Embryonic facial prominence (tissue), 1 donor: ENCODE data around the gene TYW5.
A peak's percentile ranks its signal among the peaks of the same experiment; 100 is the strongest.
"Not testable (repeated sequence)": the region's sequence is repeated elsewhere in the genome, so short reads cannot be mapped to it uniquely, and the experiment has no call there.

Experiments
- DNase-seq: peaks from one replicate; pipeline ENCODE4 v3.0.0-alpha.2; 2016; ENCODE audit errors: extremely low spot score

The TYW5 gene

DNA sequence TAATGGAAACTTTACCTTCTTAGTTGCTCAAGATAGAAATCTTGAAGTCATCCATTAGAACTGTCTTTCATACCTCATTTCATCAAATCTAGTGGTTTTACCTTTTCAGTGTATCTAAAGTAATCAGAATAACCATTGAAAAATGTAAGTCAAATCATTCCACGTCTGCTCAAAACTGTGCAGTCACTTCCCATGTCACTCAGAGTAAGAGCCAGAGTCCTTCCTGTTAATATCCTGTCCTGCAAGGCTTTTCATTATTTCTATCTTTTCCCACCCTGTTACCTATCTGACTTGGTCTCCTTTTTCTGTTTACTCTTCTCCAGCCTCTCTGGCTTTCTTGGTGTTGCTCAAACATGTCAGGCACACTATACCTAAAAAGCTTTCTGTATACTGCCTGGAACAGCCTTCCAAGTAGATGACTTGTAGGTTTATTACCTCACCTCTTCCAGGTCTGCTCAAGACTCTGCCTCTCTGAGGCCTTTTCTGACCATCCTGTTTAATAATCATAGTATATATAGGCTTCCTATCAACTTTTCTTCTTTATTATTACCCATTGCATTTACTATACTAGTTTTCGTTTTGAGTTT is 40.8 kb downstream of the TYW5 start:
- DNase-seq = no peak

DNA sequence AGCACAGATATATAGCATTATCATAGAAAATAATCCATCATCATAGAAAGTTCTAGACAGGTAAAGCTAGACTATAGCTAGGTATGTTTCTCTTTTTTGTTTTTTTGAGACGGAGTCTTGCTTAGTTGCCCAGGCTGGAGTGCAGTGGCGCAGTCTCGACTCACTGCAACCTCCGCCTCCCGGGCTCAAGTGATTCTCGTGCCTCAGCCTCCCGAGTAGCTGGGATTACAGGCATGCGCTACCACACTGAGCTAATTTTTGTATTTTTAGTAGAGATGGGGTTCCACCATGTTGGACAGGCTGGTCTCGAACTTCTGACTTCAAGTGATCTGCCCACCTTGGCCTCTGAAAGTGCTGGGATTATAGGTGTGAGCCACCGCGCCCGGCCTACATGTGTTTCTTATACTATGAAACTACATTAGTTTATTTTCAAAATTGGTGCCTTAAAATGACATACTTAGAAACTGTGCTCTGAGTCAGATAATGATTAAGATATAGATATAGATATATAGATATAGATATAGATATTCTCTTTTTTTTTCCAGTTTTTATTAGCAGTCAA is 42.7 kb downstream of the TYW5 start:
- not testable (repeated sequence) for DNase-seq

DNA sequence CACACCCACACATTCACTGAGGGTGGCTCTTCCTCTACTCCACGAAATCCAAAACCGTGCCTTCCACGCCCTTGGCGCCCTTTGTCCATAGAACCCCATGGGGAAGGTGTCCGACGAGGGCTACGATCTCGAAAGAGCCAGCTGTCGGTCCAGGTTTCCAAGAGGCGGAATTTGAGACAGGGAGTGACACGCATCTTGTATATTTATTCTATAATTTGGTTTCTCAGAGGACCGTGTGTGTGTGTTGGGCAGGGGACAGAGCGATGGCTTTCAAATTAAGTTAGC is 43.5 kb downstream of the TYW5 start:
- no peak for DNase-seq

DNA sequence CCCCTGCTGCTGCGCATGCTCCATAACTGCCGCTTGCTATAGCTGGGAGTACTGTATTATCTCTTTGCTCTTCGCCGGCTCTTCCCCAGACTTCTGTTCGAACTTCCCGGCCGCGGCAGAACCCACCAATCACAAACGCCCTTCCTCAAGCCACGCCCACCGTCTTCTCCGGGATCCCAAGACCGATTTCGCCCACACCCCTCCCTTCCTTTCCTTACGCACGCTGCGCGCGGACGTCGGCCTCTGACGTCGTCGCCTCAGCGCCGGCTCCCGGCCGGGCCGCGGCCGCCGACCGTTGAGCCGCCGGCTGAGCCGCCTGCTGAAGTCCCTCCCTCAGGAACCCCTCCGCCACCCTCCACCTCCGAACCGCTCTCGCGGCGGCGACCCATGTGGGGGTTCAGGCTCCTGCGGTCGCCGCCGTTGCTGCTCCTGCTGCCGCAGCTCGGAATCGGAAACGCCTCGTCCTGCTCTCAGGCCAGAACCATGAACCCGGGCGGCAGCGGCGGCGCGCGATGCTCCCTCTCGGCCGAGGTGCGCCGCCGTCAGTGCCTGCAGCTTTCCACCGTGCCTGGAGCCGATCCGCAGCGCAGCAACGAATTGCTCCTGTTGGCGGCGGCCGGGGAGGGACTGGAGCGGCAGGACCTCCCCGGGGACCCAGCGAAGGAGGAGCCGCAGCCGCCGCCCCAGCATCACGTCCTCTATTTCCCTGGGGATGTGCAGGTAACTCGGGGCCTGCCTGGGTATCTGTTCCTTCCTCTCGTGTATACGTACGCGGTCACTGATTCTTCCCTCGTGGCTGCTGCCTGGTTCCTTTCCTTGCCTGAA is 44.0 kb downstream of the TYW5 start, which contains the start of gene C2orf69:
Gene C2orf69, plus strand, starts transcription at position 242 of the 825 bp plus-strand sequence. Its CDS starts 146 bp downstream, at position 388.
- peak; percentile 98 for DNase-seq

DNA sequence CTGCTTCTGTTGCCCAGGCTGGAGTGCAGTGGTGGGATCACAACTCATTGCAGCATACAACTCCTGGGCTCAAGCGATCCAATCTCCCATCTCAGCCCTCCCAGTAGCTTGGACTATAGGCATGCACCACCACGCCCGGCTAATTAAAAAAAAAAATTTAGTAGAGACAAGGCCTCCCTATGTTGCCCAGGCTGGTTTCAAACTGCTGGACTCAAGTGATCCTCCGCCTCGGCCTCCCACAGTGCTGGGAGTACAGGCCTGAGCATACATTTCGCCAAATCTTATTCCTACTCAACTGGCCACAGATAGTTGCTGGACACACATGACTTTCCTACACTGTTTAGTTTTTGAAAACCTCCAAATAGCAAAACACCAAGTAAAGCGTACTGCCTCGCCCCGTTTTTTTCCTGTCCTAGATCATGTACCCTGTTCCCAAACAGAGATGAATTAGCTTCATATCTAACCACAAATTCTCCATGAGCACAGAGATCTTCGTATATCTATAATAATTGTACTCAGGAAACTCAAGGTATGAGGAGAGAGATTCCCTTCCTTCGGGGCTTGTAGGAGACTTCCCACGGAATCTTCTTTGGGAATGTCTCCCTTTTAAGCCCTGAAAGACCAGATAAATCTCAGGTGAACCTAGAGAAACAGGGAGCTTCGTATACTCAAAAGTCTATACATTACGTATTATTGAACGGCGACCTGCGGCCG is 44.8 kb downstream of the TYW5 start:
- no peak for DNase-seq

DNA sequence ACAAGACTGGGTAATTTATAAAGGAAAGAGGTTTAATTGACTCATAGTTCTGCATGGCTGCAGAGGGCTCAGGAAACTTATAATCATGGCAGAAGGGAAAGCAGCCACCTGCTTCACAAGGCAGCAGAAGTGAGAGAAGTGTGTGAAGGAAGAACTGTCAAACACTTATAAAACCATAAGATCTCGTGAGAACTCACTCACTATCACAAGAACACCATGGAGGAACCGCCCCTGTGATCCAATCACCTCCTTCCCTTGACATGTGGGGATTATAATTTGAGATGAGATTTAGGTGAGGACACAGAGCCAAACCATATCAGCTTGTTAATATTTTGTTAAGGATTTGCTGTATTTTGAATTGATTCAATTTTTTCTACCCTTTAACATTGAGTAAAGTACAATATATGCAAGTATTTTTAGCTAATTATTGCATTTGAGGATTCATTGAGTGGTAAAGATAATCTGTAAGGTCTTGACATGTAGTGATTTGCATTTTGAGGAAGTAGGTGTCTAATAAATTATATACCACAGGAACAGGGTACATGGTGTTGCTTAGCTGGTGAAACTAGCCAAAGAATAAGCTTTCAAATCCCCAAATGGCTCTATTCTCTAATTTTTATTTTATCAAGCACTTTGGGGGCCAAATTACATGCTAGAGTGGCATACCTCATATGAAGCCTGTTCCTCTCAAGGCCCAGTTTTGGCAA is 48.1 kb downstream of the TYW5 start:
- DNase-seq = no peak

DNA sequence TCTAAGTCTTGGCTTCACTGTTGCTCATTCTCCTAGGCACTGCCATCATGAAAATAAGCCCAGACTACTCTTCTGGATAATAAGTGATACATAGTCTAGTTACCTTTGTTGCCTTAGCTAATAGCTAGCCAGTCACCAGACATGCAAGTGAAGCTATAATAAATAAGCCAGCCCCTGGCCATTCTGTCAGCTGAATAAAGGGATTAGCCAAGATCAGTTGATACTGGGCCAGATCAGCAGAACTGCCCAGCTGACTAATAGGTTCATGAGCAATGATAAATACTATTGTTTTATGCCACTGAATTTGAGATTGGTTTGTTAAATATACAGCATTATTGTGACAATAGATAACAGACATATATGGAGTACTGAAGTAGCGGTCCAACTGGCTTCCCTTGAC is 52.2 kb downstream of the TYW5 start:
- DNase-seq = no peak

DNA sequence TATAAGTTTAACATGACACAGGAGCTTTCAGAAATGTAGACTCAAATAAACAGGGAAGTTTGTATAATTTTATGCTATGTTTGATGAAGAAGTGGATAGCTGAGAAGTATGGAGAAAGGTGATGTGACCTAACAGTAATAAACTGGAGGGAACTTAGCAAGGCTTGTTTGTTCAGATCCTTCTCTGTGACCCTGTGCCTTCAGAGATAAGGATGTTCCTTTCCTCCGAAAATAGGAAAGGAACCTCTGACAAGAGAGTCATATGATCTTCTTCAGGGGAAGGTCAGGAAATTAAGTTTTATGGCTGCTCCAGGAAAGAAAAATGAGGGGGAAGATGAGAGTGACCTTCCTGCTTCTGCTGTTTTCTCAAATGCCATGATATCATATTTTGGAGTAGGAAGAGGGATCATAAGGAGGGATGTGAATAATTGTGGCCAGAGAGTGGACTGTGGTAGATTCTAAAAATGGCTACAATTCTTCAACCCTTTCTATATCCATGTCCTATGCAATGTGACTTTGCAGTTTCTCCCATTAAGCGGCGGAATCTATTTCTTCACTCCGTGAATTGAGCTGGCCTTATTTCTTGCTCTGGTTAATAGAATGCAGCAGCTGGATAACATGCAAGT is 52.7 kb downstream of the TYW5 start:
- DNase-seq = no peak

DNA sequence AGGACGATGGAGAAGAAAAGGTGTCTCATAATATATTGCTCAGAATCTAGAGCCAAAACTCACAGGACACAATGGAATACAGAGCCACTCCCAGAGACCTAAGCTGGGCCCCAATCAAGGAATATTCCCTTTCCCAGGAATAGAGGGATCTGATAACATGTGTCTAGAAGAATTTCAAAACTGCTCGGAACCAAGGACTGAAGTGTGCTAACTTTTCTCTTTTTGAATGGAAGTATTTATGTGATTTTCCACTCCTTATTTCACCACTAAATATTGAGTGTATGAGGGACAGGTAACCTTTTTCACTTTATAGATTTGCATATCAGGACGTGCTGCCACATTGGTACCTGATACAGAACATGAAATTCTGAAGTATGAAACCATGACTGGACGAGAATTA is 53.3 kb downstream of the TYW5 start:
- DNase-seq = no peak

DNA sequence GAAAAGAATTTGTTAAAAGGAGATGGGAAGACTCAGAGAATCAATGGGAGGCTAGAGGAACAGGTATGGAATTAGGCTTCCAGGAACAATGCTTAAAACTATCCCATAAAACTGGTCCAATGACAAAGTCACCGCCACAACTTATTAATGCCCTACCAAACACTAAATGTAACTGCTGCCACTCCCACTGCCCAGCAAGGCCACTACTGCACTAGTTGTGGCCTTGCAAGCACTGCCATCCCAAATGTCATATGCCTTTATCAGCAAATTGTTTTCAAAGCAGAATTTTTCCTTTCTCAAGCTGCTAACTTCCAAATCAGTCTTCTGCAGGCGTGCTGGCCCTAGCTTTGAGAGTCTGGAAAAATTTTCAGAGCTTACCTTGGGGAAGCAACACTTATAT is 58.7 kb downstream of the TYW5 start:
- DNase-seq = no peak

DNA sequence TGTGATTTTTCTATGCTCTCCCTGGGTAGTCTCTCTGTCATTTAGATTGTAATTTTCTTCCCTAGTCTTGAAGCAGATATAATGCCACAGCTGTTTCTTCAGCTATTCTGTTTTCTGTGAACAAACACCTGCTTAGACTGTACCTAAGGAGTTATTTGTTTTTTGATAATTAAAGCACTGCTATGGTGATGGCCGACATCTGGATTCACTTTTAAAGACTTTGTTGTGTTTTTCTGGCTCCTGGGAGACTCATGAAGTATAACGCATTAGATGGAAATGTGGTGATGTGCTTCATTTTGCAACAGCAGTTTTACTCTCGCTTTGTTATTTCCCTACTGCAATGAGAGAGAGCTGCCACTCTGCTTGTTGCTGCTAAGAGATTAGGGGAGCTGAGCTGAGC is 59.9 kb downstream of the TYW5 start:
- no peak for DNase-seq

DNA sequence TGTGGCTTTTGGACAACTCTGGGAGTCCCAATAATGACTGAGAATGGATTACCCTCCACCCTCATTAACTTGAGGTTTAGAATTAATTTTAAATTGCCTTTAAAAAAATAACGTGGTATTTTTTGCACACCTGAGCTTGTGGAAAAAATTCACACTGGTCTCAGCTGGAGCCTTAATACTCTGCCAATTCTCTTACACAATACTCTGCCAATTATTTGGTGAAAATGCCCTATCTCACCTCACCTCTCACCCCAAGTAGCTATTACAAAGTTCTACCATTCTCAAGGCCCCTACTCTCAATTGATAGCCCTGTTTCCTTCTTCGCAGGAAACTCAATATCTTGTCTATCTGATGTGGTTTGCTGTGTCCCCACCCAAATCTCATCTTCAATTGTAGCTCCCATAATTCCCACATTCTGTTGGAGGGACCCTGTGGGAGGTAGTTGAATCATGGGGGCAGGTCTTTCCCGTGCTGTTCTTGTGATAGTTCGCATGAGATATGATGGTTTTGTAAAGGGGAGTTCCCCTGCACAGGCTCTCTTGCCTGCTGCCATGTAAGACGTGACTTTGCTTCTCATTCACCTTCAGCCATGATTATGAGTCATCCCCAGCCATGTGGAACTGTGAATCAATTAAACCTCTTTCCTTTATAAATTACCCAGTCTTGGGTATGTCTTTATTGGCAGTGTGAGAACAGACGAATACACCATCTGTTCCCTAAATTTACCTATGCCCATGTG is 71.6 kb downstream of the TYW5 start:
- DNase-seq = no peak

DNA sequence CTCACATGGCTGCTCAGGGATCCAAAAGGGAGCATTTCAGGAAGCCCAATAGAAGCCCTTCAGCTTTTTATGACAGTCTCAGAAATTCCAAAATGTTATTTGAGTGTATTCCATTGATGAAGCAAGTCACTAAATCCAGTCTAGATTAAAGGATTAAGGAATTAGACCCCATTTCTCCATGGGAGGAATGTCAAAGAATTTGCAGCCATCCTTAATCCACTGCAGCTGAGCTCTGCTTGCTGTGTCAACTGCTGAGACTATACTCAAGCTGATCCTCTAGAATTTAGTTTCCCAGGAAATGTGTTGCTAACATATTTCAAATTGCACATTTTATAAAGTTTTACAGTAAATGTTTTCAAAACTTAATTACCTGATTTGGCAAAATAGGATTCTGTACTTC is 72.6 kb downstream of the TYW5 start:
- no peak for DNase-seq
